HT-29 (cell line): ENCODE measurements around the gene MATCAP1. TPM values are rescaled to one million over a fixed set of nuclear protein-coding genes. Genes with fewer than 3 reads are reported as not detected.

Experiments
- DNase-seq: peaks from one replicate; pipeline ENCODE4 v3.0.0-alpha.2; 2015; ENCODE audit warnings: low spot score
- total RNA-seq: library from RNA; depleted of rRNA; stranded (reverse); fragments of >200 nt; shearing (Covaris generic); gene quantifications from 2 replicates; pipeline ENCODE4 v1.2.3, GENCODE V29; 2014

Gene MATCAP1
- total RNA-seq, 1 experiment from 2014 or later: 41.4 TPM

DNA sequence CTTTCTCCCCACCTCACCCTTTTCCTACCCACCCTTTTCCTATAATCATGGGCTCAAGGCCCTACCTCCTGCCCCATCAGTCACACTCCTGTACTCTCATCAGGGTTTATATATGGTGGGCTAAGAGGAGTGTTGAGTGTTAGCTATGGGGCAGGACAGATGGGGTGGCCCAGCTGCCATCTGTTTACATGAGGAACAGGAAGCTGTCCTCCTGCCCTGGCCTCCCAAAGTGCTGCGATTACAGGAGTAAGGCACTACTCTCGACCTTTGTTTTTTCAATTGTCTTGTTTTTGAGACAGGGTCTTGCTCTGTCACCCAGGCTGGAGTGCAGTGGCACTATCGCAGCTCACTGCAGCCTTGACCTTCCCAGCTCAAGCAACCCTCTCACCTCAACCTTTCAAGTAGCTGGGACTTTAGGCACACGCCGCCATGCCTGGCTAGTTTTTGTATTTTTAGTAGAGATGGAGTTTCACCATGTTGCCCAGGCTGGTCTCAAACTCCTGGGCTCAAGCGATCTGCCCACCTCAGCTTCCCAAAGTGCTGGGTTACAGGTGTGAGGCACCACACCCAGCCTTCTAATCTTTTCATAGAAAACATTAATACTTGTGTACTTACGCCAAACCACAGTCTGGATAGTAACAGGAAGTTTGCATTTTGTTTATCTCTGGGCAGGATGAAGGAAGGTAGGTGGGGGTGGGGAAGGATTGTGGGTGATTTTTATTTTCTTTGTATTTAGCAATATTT is 25.7 kb downstream of the MATCAP1 start:
- DNase-seq: peak; percentile 38

DNA sequence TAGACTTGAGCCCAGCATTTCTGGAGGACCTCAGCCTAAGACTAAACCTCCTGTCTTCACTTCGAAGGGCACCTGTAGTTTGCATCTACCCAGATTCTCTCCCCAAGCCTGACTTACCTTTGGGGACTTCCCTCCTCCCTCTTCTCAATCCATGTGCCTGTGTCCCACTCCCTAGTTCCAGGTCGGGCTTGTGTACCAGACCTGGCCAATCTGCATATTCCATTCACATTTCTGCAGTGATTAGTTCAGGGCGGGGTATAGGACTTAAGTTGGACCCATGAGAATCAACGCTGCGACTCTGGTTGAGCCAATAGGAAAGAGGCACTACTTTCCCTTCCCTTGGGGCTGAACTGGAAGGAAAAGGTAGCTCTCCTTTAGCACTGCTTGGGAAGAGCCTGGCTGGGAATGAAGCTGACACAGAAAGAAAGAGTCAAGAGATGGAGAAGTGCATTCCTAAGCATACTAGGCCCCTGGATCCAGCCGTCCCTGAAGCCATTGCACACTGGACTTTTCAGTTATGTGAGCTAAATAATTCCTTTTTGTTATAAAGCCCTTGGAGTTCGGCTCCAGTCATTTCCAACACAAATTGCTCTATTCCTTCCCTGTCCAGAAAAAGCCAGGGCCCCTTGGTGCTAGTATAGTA is 26.5 kb downstream of the MATCAP1 start:
- no peak for DNase-seq

DNA sequence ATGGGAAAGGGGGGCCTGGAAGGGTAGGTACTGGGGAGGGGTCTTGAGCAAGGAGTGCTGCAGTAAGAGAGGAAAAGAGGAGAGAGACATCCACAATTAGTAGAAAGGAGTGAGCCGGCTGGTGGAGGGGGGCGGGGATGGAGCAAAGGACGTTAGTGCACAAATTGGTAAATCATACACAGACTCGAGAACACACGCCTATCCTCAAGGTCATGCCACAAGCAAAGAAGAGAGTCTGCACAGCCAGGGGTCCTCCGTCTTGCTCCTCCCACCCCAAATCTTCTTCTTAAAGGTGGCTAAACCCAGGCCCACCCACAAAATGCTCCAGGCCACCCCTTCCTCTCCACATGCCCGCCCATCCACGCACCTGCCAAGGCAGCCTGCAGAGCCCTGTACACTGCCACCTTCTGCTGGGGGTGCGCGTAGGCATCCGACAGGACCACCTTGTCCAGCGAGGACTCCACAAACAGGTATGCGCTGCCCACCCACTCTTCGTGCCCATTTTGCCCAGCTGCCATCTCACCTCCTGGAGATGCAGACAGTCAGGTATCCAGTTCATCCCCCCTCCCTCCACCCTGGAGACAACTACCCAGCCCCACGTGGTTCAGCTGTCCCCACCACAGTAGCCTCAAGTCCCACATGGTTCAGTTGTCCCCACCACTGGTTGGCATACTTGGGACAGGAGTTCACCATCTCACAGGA is 27.5 kb downstream of the MATCAP1 start:
- DNase-seq: no peak

DNA sequence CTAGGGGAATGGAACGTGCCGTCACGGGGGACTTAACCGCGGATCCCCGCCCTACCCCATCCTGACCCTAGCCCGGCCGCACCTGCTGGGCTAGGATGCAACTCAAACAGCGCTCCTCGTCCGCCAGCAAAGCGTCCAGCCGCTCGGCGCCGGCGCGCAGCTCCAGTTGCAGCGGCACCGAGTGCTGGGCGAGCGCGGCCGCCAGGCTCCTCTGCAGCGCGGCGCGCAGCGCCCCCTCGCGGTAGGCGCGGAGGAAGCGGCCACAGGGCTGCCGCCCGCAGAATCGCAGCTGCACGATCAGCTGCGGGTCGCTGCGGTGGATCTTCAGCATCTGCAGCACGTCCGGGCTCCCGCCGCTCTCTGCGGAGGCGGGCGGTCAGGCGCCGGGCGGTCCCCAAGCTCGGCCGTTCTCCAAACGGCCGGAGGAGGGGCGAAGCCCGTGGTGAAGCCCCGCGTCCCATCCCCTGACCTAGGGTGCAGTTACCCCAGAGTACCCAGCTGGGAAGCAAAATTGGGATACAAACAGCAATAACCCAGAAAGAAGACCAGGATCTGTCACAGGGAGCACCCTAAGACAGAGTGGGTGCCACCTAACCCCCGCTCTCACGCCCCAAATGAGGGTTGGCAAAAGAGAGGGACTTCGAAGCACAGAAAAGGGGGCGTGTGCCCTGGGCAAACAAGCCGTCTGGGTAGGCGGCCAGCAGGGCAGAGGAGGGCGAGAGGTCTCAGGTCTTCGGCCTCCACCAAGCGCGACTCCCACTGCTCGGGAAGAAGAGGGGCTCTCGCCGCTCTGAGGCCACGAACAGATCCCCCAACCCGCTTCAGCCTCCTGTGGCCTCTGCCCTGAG is 28.2 kb downstream of the MATCAP1 start:
- peak; percentile 75 for DNase-seq

DNA sequence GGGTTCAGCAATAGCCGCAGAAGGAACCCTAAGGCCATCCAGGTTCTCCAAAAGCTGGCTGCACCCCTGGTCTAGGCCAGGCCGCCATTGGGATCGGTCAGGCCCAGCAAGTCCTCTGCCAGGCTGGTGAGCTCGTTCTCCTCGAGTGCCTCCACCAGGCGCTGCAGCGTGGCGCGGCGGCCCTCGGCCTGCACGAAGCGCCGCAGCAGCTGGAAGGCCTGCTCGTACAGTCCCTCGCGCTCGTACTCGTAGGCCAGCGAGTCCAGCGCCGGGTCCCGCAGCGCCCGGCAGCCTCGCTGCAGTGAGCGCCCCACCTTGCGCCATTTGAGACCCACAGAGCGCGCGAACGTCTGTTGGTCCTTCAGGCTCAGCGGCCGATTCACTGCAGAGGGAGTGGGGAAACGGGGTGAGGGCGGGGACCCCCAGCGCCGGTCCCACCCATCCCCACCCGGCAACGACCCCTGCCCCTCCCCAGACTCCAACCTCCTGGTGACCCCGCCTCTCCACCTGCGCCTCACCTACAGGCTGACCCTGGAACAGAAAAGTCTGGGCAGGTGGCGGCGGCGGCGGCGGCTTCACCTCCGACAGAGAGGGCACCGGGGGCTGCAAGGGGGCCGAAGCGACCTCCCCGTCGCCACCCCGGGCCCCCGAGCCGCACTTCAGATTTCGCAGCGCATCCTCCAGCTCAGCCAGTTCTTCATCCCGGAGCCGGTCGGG is 29.0 kb downstream of the MATCAP1 start:
- DNase-seq: no peak

DNA sequence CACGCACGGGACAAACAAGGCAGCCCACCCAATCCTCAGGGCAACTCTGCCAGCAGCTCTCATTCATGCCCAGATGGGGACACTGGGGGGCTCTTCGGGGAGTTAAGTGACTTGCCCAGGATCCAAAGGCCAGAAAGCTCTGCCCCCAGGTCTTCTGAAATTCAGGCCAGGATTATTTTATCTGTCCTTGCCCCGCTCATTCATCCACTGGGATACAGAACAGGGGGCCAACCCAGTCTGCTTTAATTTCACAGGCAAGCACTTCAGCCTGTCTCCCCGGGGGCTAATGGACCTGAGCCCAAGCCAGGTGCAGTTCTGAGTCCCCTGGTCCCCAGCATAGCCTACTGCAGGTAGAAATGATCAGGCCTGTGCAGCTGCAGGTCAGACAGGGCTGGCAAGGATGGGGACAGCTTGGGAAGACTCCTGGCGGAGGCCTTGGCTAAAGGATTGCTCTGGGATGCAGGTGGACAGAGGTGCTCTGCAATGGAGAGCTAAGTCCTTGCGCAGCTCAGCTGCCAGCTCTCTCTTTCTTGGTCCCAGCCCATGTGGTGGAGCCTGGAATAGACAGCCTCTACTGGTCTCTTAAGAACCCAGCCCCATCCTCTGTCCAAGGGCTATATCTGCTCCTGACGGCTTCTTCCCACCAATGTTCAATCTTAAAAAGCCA is 32.2 kb downstream of the MATCAP1 start:
- DNase-seq: no peak

DNA sequence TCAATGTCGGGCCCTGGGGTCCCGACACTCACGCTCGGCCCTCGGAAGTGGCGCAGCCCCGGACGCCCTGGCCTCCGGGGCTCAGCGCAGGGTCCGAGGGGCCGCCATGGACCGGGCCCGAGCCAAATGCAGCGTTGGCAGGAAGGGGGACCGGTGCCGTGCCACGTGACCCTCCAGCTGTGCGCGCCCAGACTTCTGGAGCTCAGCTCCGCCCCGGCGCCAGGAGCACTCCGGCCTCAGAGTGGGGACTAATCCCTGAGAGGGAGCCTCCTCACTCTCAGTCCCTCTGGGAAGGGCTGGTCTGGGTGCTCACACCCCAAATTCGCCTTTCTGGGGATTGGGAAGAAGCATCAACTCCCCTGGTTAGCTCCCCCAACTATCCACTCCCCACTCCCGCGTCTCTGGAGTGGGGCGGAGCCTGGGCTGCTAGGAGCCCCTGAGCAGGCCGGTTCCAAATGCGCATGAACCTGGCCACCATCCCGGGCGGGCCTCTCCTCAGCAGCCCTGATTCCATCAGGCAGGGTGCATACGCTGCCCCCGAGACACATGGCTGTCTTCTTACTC is 32.8 kb downstream of the MATCAP1 start, which contains the start of gene B3GNT9:
Gene B3GNT9, minus strand, starts transcription at position 166 of the 564 bp plus-strand sequence. CDS start 513 bp downstream, outside the sequence.
- peak; percentile 77 for DNase-seq

DNA sequence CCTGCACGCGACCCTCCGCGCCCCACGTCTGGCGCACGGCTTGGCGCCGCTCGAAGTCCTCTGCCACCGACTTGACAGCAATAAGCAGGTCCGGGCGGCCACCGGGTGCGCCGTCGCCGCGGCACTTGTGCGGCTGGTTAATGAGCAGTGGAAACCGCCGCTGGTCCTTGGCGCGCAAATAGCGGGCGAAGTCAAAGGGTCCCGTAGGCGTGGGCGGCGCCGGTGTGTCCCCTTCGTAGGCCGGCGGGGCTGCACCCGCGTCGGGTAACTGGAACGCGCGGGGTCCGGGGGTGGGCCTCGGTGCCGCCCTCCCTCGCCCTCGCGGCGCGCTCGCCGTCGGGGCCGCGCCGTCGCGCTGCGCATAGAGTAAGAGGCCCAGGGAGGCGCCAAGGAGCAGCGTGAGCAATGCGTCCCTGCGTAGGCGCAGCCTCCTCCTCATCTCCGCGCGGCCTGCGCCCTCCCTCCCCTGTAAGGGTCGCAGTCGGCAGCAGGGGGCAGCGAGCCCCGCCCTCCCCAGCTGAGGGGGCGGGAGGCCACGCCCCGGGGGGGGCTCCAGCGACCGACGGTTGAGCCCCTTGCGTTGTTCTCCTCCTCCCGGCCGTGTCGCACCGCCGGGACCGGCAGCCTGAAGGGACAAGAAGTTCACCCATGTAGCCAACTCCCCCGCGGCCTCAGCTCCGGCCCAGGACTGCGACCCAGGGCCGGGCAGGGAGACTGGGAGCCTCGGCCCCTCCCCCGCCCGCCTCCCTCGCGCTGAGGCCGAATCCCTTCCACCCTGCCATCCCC is 33.5 kb downstream of the MATCAP1 start:
- peak; percentile 46 for DNase-seq

DNA sequence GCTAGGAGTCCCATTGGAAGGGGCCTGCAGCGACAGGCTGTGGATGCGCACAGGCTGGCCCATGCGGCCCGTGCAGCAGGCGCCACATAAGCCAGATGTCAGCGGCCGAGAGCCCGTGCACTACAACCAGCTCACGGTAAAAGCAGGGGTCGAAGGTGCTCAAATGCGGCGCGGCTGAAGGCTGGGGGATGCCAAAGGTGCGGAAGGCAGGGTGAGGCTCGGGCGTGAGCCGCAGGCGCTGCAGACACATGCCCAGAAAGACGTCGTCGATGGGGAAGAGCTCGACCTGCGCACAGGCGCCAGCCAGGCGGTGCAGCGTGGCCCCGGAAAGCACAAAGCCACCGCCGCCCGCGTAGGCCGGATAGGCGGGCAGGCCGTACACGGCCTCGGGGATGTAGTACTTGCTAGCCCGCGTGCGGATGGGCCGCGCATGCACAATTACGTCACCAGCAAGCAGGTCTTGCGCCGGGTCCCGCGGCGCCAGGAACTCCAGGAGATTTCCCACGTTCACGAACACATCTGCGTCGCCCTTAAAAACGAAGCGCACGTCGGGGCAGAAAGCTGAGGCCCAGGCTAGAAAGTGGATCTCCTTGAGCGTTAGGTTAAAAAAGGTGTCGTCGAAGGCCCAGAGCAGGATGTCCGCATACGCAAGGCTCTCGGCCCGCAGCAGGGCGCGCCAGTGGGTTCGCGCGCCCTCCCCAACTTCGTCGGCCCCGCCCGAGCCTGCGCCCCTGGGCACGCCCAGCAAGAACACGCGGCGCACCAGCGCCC is 34.3 kb downstream of the MATCAP1 start:
- DNase-seq: no peak

DNA sequence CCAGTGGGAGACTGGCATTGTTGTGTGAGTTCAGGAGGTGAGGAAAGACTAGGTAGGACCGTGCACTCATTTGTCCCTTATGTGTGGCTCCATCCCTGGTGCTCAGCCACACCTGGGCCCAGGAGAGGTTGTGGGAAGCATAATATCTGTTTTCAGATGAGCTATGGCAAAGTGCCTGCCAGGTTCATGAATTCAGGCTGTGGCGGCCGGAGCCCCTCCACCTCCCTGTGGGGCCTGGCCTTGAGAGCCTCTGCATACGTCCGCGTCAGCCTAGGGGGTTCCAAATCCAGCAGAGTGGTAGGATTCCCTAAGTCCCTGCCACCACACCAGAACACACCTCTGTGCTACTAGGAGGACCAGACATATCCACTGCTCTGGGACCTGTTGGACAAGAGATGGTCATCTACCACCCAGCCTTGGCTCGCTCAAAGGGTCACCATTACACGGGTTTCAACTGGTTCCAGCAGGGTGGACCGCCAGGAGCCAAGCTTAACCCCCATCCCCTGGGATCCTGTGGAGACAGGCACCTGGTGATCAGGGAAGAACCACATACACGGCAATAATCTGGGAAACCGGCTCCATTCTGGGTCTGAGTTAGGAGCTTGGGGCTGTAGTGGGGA is 35.0 kb downstream of the MATCAP1 start:
- no peak for DNase-seq

DNA sequence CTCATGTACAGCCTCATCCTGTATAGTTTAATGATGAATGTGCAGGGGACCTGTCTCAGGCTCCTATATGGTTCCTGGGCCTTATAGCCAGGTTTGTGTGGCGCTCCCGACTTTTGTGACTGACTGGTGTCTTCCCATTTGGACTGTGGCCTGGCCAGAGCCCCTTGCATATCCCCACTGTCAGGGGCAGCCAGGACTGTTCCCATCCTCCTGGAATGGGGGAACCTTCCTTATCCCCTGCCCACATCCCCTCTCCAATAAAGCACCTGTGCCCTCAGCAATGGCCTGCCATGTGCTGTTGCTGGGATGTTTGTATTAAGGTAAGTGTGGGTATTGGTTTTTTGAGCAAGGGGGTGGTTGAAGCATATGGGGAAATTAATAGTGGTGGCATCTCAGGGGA is 35.5 kb downstream of the MATCAP1 start:
- no peak for DNase-seq

DNA sequence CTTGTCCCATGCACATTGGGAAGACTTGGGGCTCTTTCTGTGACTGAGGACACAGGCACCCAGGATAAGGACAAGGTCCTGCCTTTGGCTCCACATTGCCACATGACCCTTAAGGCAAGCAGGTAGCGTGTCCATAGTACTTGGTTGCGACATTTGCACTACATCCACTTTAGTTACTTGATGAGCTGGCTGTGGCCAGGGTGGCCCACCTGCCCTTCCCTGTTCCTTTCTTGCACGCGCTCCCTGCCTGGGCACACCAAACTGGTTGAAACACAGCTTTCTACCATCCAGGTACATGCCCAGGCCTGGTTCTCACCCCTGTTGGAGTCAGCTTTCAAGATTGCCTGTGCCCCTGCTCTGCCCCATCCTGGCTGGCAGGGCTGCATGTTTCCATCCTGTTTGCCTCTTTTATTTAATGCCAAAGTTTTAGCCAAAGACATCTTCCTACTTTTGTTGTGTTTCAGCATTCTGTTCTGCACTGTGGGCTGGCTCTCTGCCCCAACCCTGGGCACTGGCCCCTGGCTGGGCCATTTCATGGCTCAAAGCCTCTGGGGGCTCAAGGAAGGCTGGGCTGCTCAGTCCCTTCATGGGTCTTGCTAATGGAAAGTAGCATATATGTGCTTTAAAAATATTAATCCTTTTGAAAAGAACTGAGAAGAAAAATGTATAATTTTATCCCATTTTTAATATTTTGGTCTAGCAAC is 36.2 kb downstream of the MATCAP1 start:
- no peak for DNase-seq

DNA sequence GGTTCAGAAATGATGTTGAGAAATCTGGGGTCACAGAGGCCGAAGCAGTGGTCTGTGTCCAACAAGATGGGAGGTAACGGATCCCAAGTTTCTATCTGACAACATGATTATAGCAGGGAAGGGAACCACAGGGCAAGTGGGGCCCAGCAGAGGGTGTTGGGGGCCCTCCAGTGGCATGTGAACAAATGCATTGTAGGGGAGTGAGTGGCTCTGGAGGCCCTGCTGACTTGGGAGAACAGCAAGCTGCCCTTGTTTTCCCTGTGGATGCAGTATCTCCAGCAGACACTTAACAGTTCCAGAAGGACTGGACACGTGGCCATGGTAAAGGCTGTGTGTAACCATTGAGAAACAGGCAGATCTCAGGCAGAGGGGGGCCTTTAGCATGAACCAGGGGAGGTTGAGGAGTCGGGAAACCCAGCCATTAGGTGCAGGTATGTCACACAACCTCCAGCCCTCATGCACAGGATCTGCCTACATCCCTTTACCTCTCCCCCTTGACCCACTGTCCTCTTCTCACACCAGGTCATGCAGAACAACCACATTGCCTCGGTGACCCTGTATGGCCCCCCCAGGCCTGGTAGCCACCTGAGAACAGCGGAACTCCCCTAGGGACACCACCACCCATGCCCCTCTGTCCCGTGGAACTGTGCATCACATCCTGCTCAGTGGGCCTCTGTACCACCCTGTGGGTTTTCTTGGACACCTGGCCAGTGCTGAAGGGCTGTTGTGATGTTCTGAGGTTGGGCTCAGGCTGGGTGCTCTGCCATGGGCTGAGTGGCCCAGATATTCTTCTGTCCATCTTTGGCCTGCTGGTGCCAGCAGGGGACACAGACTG is 37.0 kb downstream of the MATCAP1 start:
- DNase-seq: no peak

DNA sequence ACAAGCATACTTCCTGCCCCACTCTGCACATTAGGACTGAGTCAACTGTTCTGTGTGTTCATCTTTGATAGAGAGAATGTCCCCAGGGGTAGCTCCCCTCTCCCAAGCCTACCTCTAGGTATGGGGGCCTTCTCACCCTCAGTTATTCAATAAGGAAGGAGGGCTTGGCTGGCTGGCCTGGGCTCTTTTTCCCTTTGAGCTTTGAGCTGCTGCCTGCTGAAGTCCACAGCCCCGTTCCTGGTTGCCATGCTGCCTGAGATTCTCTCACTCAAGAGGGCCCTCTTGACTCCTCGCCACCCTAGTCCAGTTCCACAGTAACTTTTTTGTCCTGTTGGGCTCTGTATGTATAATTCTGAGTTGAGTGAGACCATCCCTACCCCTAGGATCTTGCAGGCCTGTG is 38.0 kb downstream of the MATCAP1 start:
- no peak for DNase-seq

DNA sequence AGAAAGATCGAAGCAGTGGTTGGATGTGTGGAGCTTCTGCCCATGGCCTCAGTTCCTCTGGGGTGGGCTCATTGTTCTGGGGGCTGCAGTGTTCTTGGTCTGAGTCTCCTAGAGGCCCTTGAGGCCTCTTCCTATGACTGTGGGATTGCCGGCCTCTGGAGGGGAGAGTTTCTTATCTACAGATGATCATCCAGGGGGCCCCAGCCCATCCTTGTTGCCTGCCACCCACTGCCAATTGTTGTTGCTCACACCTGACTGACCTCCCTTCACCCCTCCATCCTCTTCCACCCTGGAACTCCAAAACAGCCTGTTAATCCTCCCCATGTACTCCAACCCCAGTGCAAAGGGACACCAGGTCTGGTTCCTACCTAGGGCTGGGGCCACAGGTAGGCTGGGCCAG is 38.8 kb downstream of the MATCAP1 start:
- DNase-seq: no peak

DNA sequence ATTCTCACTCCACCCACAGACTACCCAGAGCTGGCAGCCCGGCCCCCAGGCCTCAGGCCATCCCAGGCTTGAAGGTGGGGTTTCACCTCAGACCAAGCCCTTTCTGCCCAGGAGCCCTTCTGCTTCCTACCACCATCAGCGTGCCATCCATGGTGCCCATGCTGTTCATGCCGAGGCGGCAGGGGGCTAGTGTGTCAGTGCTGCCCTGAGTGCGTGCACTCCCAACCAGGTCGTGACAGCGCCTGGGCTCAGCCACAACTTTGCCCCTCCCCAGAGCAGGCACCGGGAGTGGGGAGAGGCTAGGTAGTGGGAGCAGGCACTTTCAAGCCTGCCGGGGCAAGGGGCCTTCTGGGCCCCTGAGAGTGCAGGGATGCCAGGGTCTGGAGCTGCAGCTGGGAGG is 41.4 kb downstream of the MATCAP1 start:
- no peak for DNase-seq
